Pons (tissue), 1 donor: Measurements from ENCODE around the gene ADGRL1.
"Not testable (repeated sequence)": the region's sequence is repeated elsewhere in the genome, so short reads cannot be mapped to it uniquely, and the experiment has no call there.

Experiments
- DNase-seq: peaks from one replicate; pipeline ENCODE4 v3.0.0-alpha.2; 2016; ENCODE audit warnings: low spot score

Gene ADGRL1

GRCh38 chr19:14189415-14189814 is 16.6 kb downstream of the ADGRL1 start:
- DNase-seq = no peak

GRCh38 chr19:14188086-14188485 is 17.9 kb downstream of the ADGRL1 start:
- DNase-seq = not testable (repeated sequence)

- DNase-seq = no peak
Measured at GRCh38 chr19:14187561-14187960, 18.4 kb downstream of the ADGRL1 start.

GRCh38 chr19:14186684-14187083 is 19.3 kb downstream of the ADGRL1 start:
- not testable (repeated sequence) for DNase-seq

- not testable (repeated sequence) for DNase-seq
Measured at GRCh38 chr19:14185691-14186090, 20.3 kb downstream of the ADGRL1 start.

- no peak for DNase-seq
Measured at GRCh38 chr19:14185158-14185557, 20.8 kb downstream of the ADGRL1 start.

GRCh38 chr19:14183741-14184350 is 22.1 kb downstream of the ADGRL1 start:
- DNase-seq = no peak

GRCh38 chr19:14182476-14182875 is 23.5 kb downstream of the ADGRL1 start:
- DNase-seq = no peak

GRCh38 chr19:14181906-14182305 is 24.1 kb downstream of the ADGRL1 start:
- DNase-seq = no peak

GRCh38 chr19:14181199-14181598 is 24.8 kb downstream of the ADGRL1 start:
- not testable (repeated sequence) for DNase-seq

- no peak for DNase-seq
Measured at GRCh38 chr19:14177496-14178074, 28.4 kb downstream of the ADGRL1 start.

- no peak for DNase-seq
Measured at GRCh38 chr19:14175351-14175792, 30.6 kb downstream of the ADGRL1 start.

- DNase-seq = no peak
Measured at GRCh38 chr19:14174883-14175282, 31.1 kb downstream of the ADGRL1 start.

- DNase-seq = no peak
Measured at GRCh38 chr19:14168993-14169392, 37.0 kb downstream of the ADGRL1 start.

- DNase-seq = no peak
Measured at GRCh38 chr19:14168259-14168972, 37.6 kb downstream of the ADGRL1 start.

GRCh38 chr19:14167576-14168138 is 38.3 kb downstream of the ADGRL1 start:
- no peak for DNase-seq

GRCh38 chr19:14166999-14167575 is 38.9 kb downstream of the ADGRL1 start:
- no peak for DNase-seq

GRCh38 chr19:14165990-14166830 is 39.8 kb downstream of the ADGRL1 start:
- no peak for DNase-seq

- DNase-seq = no peak
Measured at GRCh38 chr19:14164724-14165493, 41.1 kb downstream of the ADGRL1 start.

GRCh38 chr19:14164082-14164481 is 41.9 kb downstream of the ADGRL1 start:
- DNase-seq = no peak

- DNase-seq = no peak
Measured at GRCh38 chr19:14162871-14163297, 43.1 kb downstream of the ADGRL1 start.
